ENCODE data around the gene KIRREL2. TPM values are rescaled to one million over a fixed set of nuclear protein-coding genes. Genes with fewer than 3 reads are reported as not detected.
"Not testable (repeated sequence)": the region's sequence is repeated elsewhere in the genome, so short reads cannot be mapped to it uniquely, and the experiment has no call there.

Gene KIRREL2
- total and polyA plus RNA-seq, 5 experiments from 2014 or later = 0.16 to 0.99 (median 0.77) TPM

DNA sequence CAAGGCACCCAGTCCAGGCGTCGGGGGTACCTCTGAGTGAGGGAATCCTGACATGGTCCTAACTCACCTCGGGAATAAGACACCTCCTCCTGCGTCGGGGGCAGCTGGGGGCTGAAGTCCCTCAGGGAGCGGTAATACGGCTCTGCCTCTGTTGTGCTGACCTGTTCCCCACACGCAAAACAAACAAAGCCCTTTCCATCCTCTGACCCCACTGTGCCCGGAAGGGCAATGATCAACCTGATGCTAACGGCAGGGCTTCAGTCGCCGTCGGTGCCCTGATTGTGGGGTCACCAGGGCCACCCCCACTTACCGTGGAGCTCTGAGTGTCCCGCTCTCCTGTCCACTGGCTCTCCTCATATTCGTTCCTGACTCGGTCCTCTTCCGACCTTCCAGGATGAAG lies 25.7 kb upstream of the KIRREL2 start:
- peaks cover 12 to 59% (median 25%) of the 10 kb centered on the region in 5 donors for H3K27me3 Mint-ChIP-seq
- no peak overlapping the region for H3K27ac Mint-ChIP-seq

DNA sequence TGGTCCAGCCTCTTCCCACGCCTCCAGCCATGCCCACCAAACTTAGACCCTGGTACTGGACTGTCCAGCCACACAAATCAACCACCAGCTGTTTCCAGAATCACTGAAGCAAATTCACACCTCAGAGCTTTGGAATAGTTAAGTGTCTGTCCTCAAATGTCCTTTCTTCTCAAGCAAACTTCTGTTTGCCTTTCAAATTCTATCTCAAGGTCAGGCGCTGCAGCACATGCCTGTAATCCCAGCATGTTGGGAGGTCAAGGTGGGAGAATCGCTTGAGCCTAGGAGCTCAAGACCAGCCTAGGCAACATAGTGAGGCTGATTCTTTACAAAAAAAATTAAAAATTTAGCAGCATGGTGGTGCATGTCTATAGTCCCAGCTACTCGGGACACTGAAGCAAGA lies 24.7 kb upstream of the KIRREL2 start:
- ATAC-seq (no peak), DNase-seq (no peak)
- Mint-ChIP-seq H3K27ac (no peak overlapping the region), H3K27me3 (peaks cover 17 to 70% (median 30%) of the 10 kb centered on the region in 5 donors), H3K4me3 (no peak overlapping the region), H3K9me3 (peaks cover 0 to 3% (median 0%) of the 10 kb centered on the region in 9 donors), H3K36me3 (peaks cover 0 to 4% (median 0%) of the 10 kb centered on the region in 3 donors), H3K4me1 (no peaks in the 10 kb centered on the region)
- POLR2A ChIA-PET = no interaction called here

More for the DNA sequence above, 25.7 kb upstream of the KIRREL2 start:
- no peak overlapping the region for H3K4me3 Mint-ChIP-seq
- DNase-seq (no peak), ATAC-seq (no peak)
- H3K9me3 Mint-ChIP-seq = peaks cover 0 to 3% (median 0%) of the 10 kb centered on the region in 9 donors
- POLR2A ChIA-PET = no interaction called here
- H3K36me3 Mint-ChIP-seq = peaks cover 0 to 4% (median 0%) of the 10 kb centered on the region in 3 donors
- H3K4me1 Mint-ChIP-seq = no peaks in the 10 kb centered on the region

DNA sequence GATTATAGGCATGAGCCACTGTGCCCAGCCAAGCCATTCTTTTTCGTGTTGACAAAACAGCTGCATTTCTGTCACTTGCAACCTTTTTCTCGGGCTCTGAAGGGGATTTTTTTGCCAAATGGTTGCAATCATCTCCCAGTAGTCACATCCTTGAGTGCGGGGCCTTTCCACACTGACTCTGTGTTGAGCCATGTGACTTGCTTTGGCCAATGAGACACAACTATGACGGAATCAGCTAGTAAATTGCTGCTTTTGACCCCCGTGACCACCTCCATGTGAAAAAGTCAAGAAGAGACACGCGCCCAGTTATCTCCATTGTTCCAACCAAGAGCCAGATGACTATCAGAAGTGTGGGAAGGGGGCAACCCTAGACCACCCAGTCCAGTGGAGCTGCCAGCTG lies 22.7 kb upstream of the KIRREL2 start:
- peaks cover 0 to 6% (median 0%) of the 10 kb centered on the region in 3 donors for H3K36me3 Mint-ChIP-seq
- DNase-seq = no peak
- peaks cover 13 to 65% (median 27%) of the 10 kb centered on the region in 5 donors for H3K27me3 Mint-ChIP-seq
- no peak for ATAC-seq
- H3K9me3 Mint-ChIP-seq = peaks cover 0 to 8% (median 2%) of the 10 kb centered on the region in 9 donors
- no peaks in the 10 kb centered on the region for H3K4me1 Mint-ChIP-seq
- POLR2A ChIA-PET = no interaction called here
- no peak overlapping the region for H3K27ac Mint-ChIP-seq
- H3K4me3 Mint-ChIP-seq = no peak overlapping the region

DNA sequence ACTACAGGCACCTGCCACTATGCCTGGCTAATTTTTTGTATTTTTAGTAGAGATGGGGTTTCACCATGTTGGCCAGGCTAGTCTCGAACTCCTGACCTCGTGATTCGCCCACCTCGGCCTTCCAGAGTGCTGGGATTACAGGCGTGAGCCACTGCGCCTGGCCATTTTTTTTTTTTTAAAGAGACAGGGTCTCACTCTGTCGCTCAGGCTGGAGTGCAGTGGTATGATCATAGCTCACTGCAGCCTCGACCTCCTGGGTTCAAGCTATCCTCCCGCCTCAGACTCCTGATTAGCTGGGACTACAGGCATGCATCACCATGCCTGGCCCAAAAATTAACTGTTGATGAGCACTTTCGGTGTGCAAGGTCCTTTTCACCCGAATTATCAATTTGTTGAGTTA lies 20.6 kb upstream of the KIRREL2 start:
- DNase-seq, H3K4me3 Mint-ChIP-seq, ATAC-seq, POLR2A ChIA-PET, H3K36me3 Mint-ChIP-seq, H3K4me1 Mint-ChIP-seq: not testable (repeated sequence)
- Mint-ChIP-seq H3K9me3 (peaks cover 0 to 13% (median 3%) of the 10 kb centered on the region in 9 donors), H3K27ac (peak overlapping the region in 1 of 10 donors; percentile 4), H3K27me3 (peaks cover 13 to 52% (median 26%) of the 10 kb centered on the region in 5 donors)

DNA sequence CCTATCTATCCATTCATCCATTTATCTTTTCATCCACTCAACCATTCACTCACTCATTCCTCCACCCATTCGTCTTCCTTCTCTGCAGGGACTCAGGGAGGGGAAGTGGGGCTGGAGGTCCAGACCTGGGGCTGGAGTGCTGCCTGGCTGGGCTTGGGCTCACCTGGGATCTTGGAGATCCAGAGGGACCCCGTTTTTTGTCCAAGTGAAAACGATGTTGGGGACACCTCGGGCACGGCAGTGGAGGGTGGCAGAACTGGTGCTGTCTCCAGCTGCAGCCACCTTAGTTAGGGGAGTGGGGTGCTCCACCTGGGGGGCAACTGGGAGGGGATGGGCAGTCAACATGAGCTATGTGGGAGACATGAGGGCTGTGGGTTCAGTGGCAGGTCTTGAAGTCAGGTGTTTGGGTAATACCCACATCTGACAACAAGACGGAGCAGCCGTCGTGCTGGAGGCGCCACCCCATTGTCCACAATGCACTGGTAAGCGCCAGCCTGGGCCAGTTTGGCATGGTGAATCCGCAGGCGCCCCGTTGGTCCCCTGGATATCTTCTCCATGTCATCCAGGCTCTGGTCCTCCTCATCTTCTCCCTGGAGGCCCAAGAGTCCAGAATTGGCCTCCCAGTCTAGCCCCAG lies 14.6 kb upstream of the KIRREL2 start:
- POLR2A ChIA-PET = no interaction called here
- no peak for DNase-seq
- peaks cover 0 to 21% (median 10%) of the 10 kb centered on the region in 3 donors for H3K36me3 Mint-ChIP-seq
- H3K27me3 Mint-ChIP-seq = peaks cover 30 to 58% (median 47%) of the 10 kb centered on the region in 5 donors
- no peak overlapping the region for H3K27ac Mint-ChIP-seq
- H3K4me1 Mint-ChIP-seq = peaks cover 15 to 21% (median 20%) of the 10 kb centered on the region in 4 donors
- H3K4me3 Mint-ChIP-seq = no peak overlapping the region
- peaks cover 0 to 24% (median 11%) of the 10 kb centered on the region in 9 donors for H3K9me3 Mint-ChIP-seq
- ATAC-seq = no peak

DNA sequence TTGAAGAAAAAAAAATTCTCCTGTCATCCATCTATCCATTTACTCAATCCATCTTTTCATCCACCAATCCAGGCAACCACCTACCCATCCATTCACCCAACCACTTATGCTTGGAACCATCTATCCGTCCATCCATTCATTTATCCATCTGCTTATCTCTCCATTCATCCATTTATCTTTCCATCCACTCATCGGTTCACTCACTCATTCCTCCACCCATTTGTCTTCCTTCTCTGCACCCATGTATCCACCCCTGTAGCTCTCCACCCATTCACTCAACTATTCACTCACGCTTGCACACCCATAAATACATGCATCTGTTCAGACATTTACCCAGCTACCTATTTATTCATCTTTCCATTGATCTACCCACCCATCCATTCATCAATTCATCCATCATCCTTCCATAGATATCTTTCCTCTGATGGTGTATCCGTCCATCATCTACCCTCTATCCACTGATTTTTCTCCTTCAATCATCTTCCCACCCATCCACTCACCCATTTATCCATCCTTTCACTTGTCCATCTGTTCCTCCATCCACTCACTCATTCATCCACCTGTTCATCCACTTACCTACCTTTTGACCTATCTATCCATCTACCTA lies 13.9 kb upstream of the KIRREL2 start:
- peak overlapping the region in 1 of 10 donors; percentile 3 for H3K27ac Mint-ChIP-seq
- peaks cover 0 to 21% (median 10%) of the 10 kb centered on the region in 3 donors for H3K36me3 Mint-ChIP-seq
- no peak overlapping the region for H3K4me3 Mint-ChIP-seq
- peaks cover 15 to 21% (median 20%) of the 10 kb centered on the region in 4 donors for H3K4me1 Mint-ChIP-seq
- no peak for ATAC-seq
- POLR2A ChIA-PET = no interaction called here
- peaks cover 0 to 24% (median 11%) of the 10 kb centered on the region in 9 donors for H3K9me3 Mint-ChIP-seq
- no peak for DNase-seq
- peaks cover 30 to 54% (median 47%) of the 10 kb centered on the region in 5 donors for H3K27me3 Mint-ChIP-seq

DNA sequence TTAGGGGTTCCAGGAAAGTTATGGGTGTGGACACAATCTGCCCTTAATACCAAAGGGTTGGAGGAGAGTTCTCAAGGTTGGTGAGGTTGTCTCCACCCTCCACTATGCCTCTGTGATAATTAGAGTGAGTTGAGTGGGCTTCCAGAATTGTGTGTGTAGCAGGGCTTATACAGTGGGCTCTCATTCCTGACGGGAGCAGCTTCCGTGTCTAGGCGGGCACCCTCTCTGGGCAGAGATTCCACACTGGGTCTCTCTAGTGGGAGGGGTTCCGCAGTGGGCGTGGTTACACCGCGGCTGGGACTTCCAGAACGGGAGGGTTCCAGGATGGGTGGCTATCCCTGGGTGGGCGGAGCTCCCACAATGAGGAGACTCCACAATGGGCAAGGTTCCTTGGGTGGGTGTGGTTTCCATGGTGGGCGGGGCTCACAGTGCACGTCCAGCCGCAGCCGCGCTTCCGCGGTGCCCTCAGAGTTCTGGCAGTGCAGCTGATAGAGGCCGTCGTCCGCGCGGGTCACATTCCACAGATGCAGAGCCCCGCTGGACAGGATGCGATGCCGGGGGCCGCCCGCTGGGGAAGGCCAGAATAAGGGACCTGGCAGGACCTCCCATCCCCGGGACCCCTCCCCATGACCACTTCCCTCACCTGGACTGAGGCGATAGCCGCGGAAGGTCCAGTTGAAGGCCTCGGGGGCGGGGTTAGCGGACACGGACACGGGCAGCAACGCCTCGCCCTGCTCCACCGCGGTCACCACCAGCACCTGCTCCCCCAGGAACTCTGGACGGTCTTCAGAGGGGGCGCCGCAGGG lies 12.8 kb upstream of the KIRREL2 start:
- POLR2A ChIA-PET = no interaction called here
- Mint-ChIP-seq H3K27me3 (peaks cover 32 to 65% (median 51%) of the 10 kb centered on the region in 5 donors), H3K27ac (no peak overlapping the region), H3K4me3 (peak overlapping the region in 5 of 10 donors; percentile 17 to 74 (median 48)), H3K4me1 (peaks cover 15 to 21% (median 20%) of the 10 kb centered on the region in 4 donors), H3K36me3 (peaks cover 0 to 20% (median 10%) of the 10 kb centered on the region in 3 donors), H3K9me3 (peaks cover 0 to 23% (median 9%) of the 10 kb centered on the region in 9 donors)
- no peak for ATAC-seq
- no peak for DNase-seq

DNA sequence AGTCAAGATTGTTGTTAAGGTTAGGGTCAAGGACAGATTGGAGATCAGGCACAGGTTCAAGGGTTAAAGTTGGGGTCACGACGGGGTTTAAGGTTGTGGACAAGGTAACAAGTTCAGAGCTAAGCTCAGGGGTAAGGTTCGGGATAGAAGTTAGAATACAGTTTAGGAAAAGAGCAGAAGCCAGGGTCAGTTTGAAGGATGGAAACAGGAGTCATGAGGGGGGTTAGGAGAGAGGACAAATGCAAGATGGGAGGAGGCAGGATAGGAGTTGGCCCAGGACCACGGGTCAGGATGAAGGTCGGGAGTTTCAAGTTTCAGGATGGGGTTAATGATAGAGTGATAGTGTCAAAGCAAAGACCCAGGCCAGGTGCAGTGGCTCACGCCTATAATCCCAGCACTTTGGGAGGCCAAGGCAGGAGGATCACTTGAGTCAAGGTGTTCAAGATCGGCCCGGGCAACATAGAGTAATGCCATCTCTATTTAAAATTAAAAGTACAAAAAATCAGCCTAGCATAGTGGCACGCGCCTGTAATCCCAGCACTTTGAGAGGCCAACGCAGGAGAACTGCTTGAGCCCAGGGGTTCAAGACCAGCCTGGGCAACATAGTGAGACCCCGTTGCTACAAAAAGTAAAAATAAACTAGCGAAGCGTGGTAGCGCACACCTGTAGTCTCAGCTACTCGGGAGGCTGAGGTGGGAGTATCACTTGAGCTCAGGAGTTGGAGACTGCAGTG lies 12.1 kb upstream of the KIRREL2 start:
- Mint-ChIP-seq H3K27me3 (peaks cover 31 to 72% (median 54%) of the 10 kb centered on the region in 5 donors), H3K27ac (peak overlapping the region in 3 of 10 donors; percentile 41 to 47 (median 46)), H3K4me1 (peaks cover 15 to 21% (median 20%) of the 10 kb centered on the region in 4 donors), H3K4me3 (peak overlapping the region; percentile 57 to 84 (median 78)), H3K9me3 (peaks cover 0 to 20% (median 7%) of the 10 kb centered on the region in 9 donors), H3K36me3 (peaks cover 0 to 17% (median 10%) of the 10 kb centered on the region in 3 donors)
- POLR2A ChIA-PET = no interaction called here
- no peak for ATAC-seq
- DNase-seq = no peak

DNA sequence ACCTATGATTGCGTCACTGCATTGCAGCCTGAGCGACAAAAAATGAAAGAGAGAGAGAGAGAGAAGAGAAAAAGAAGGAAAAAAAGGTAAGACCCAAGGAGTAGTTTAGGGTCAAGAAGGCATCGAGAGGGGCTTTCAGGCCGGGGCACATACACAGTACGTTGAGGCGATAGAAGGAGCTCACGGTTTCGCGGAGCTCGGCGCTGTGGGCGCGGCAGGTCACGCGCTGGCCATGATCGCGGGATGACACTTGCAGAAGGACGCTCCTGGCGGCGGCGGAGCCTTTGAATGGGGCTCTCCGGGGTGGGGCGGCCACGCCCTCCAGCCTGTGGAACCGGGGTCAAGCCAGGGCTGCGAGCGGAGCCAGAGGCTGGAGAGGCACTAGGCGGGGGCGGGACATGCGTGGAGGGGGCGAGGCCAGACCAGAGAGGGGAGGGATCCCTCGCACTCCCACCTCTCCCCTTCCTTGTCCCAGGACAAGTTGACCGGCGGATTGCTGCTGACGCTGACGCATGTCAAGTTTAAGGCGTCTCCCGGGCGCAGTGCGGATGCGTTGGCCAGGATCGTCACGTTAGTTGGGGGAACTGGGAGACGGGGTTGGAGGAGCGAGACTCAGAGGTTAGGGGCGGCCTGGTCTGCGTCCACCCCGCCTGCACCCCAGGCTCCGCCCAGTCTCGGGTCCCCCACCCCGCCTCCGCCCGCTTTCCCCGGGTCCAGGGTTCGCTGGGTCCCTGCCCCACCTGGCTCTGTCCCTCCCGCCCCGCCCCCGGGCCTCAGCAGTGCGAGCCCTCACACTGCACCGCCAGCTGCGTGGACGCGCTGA lies 11.3 kb upstream of the KIRREL2 start:
- ATAC-seq = peak; percentile 46 to 53
- POLR2A ChIA-PET = no interaction called here
- H3K4me1 Mint-ChIP-seq = peaks cover 15 to 21% (median 20%) of the 10 kb centered on the region in 4 donors
- no peak for DNase-seq
- H3K9me3 Mint-ChIP-seq = peaks cover 0 to 15% (median 7%) of the 10 kb centered on the region in 9 donors
- peak overlapping the region in 3 of 10 donors; percentile 41 to 49 (median 47) for H3K27ac Mint-ChIP-seq
- peaks cover 0 to 17% (median 10%) of the 10 kb centered on the region in 3 donors for H3K36me3 Mint-ChIP-seq
- peaks cover 31 to 75% (median 54%) of the 10 kb centered on the region in 5 donors for H3K27me3 Mint-ChIP-seq
- peak overlapping the region; percentile 57 to 84 (median 78) for H3K4me3 Mint-ChIP-seq

DNA sequence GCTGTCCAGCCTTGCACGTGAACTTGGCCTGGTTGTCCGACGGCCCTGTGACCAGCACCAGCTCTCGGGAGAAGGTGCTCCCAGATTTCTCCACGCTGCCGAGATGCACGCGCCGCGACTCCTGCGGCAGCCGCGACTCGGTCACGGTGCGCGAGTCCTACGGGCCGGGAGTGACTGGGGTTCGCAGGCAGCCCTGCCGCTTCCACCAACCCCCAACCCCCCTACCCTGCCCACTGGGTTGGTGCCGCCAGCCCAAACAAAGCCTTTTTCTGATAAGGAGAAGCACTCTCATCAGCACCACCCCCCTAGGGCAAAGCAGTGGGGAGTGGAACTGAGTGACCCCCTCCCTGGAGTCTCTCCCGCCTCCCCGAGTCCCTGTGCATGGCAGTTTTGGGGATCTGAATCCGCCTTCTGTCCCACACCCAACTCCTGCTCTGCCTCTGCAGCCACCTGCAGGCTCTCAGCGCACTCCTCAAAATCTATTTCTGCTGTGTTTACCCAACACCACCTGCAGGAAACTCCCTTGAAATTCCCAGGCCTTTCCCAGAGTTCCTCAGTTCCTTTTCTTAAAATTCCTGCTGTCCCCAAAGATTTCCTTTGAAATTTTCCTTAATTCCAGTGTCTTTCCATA lies 10.6 kb upstream of the KIRREL2 start:
- peak overlapping the region; percentile 26 to 82 (median 62) for H3K4me3 Mint-ChIP-seq

DNA sequence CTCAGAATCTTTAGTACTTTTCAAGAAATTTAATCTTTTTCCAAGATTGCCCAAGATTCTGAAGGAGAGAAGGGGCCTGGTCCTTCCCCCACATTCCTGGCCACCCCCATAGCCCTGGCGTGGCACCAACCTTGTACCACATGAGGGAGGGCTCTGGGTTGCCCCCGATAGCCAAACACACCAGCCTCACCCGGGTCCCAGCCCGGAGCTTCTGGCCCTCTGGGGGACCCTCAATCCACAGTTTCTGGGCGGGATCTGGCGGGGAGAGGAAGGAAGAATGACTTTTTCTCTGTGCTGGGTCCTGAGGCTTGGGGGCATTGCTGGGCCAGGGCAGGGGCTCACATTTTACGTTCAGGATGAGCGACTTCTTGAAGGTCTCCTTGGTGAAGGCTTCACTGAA lies 8.8 kb upstream of the KIRREL2 start:
- DNase-seq (no peak), ATAC-seq (no peak)
- Mint-ChIP-seq H3K36me3 (peaks cover 0 to 11% (median 10%) of the 10 kb centered on the region in 3 donors), H3K27me3 (peaks cover 26 to 84% (median 59%) of the 10 kb centered on the region in 5 donors), H3K27ac (no peak overlapping the region), H3K4me1 (peaks cover 21 to 28% (median 24%) of the 10 kb centered on the region in 4 donors), H3K9me3 (peaks cover 0 to 8% (median 3%) of the 10 kb centered on the region in 9 donors), H3K4me3 (peak overlapping the region in 1 of 10 donors; percentile 39)
- POLR2A ChIA-PET = no interaction called here

More for the DNA sequence above, 10.6 kb upstream of the KIRREL2 start:
- peak; percentile 42 to 48 for ATAC-seq
- Mint-ChIP-seq H3K4me1 (peaks cover 18 to 27% (median 22%) of the 10 kb centered on the region in 4 donors), H3K27me3 (peaks cover 31 to 82% (median 61%) of the 10 kb centered on the region in 5 donors), H3K36me3 (peaks cover 0 to 17% (median 10%) of the 10 kb centered on the region in 3 donors), H3K9me3 (peaks cover 0 to 15% (median 7%) of the 10 kb centered on the region in 9 donors), H3K27ac (no peak overlapping the region)
- POLR2A ChIA-PET = no interaction called here
- no peak for DNase-seq

Measured in naive thymus-derived CD8-positive, alpha-beta T cell (primary cell).